Measurements from ENCODE around the gene IDI2.
A peak's percentile ranks its signal among the peaks of the same experiment; 100 is the strongest.

DNA sequence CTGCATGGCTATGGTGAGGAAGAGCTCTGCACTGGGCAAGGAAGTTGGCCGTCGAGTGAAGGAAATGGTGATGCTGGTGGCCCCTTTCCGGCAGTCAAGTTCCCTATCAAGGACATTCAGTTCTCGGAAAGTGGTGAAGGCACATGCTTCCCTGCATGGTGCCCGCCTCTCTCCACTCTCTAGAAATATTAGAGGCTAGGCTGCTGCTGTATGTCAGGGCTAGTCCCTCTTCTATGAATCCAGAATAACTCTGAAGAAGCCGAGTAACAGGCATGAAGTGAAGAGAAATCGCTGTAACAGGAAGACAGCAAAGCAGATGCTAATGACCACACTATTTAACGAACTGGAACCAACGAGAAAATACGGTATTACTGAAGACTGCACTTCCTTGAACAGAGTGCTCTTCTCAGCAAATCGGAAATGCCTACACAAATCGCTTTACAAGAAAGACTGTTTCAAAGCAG, 17.9 kb upstream of the IDI2 start:
- peak in 1 of 2 donors; percentile 20 for TF ChIP-seq POLR2A (IDR thresholded peaks at IDR 0.05)
- TF ChIP-seq, protein P1, sequence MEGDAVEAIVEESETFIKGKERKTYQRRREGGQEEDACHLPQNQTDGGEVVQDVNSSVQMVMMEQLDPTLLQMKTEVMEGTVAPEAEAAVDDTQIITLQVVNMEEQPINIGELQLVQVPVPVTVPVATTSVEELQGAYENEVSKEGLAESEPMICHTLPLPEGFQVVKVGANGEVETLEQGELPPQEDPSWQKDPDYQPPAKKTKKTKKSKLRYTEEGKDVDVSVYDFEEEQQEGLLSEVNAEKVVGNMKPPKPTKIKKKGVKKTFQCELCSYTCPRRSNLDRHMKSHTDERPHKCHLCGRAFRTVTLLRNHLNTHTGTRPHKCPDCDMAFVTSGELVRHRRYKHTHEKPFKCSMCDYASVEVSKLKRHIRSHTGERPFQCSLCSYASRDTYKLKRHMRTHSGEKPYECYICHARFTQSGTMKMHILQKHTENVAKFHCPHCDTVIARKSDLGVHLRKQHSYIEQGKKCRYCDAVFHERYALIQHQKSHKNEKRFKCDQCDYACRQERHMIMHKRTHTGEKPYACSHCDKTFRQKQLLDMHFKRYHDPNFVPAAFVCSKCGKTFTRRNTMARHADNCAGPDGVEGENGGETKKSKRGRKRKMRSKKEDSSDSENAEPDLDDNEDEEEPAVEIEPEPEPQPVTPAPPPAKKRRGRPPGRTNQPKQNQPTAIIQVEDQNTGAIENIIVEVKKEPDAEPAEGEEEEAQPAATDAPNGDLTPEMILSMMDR (IDR thresholded peaks at IDR 0.05), result no peak

Measured in thyroid gland (tissue), 4 donors.